ENCODE data around the gene TRIM29.

The TRIM29 gene

GRCh38 chr11:120061761-120062560 lies 76.0 kb downstream of the TRIM29 start:
- TF ChIP-seq EGR1 (IDR thresholded peaks at IDR 0.05) = no peak
- TF ChIP-seq NFIC (IDR thresholded peaks at IDR 0.05) = no peak

All from Ishikawa (cell line).